B cell (primary cell): Measurements from ENCODE around the gene MYOM1. TPM values are rescaled to one million over a fixed set of nuclear protein-coding genes. Genes with fewer than 3 reads are reported as not detected.

Source experiments
- ATAC-seq: fragments of 200-7000 bp; cut with Tn5 transposase; one replicate; pipeline ENCODE4 v1.10.0; 2021; ENCODE audit warnings: low read depth, mild to moderate bottlenecking, moderate number of reproducible peaks, moderate library complexity
- CTCF ChIA-PET: fragments of 350-600 bp; sonication (Branson Sonifier 250); formaldehyde crosslinking; loops from one replicate; lab custom pipeline; 2021; ENCODE audit warnings: antibody characterized with exemption, inconsistent platforms; lab: Charles Lee
- POLR2A ChIA-PET: fragments of 350-600 bp; sonication (Branson Sonifier 250); formaldehyde crosslinking; loops from one replicate; lab custom pipeline; 2021; ENCODE audit warnings: antibody characterized with exemption; lab: Charles Lee
- DNase-seq: peaks from one replicate; pipeline ENCODE4 v3.0.0; 2013
- H2AFZ ChIP-seq: 2 replicates; pipeline ENCODE4 v1.6.1; 2012; ENCODE audit warnings: mild to moderate bottlenecking, low read depth, low read length; ENCODE audit not compliant: insufficient read depth, poor library complexity, severe bottlenecking
- H3K27ac ChIP-seq, 2 donors: 1 replicate in 1 of 2; 2 replicates in 1 of 2; pipeline ENCODE4 v1.5.1; 2012 to 2013; ENCODE audit warnings: low read length in 2 of 2, mild to moderate bottlenecking in 2 of 2, moderate library complexity in 1 of 2
- H3K27me3 ChIP-seq, 4 experiments: fragments of 200-600 bp in 1 of 4; sonication (generic) in 1 of 4; replicated peaks in 1 of 4; 1 replicate in 2 of 4; 2 replicates in 2 of 4; pipeline versions ENCODE4 v1.6.1 to v1.7.0; 2013 to 2016; ENCODE audit warnings: low read length in 3 of 4, mild to moderate bottlenecking in 2 of 4, mixed read lengths in 1 of 4, moderate library complexity in 1 of 4; ENCODE audit not compliant: insufficient read depth in 4 of 4, control insufficient read depth in 3 of 4; ENCODE audit errors: control extremely low read depth in 1 of 4
- H3K36me3 ChIP-seq, 2 experiments: replicated peaks in 1 of 2; 1 replicate in 1 of 2; 2 replicates in 1 of 2; pipeline versions ENCODE4 v1.6.1 to v1.7.1; 2013; ENCODE audit warnings: low read length in 1 of 2; ENCODE audit not compliant: insufficient read depth in 2 of 2, control insufficient read depth in 1 of 2; ENCODE audit errors: control extremely low read depth in 1 of 2, extremely low read depth in 1 of 2
- H3K4me1 ChIP-seq, 2 donors: fragments of 200-600 bp in 1 of 2; sonication (generic) in 1 of 2; 1 replicate in 1 of 2; 2 replicates in 1 of 2; pipeline versions ENCODE4 v1.5.1 to v1.6.1; 2013 to 2017; ENCODE audit warnings: low read length in 2 of 2; ENCODE audit not compliant: control insufficient read depth in 2 of 2, insufficient read depth in 2 of 2
- H3K4me2 ChIP-seq: replicated peaks from 2 replicates; pipeline ENCODE3; 2012; ENCODE audit warnings: mild to moderate bottlenecking, low read depth, low read length; ENCODE audit not compliant: poor library complexity, severe bottlenecking
- H3K4me3 ChIP-seq, 5 experiments: fragments of 200-600 bp in 1 of 5; sonication (generic) in 1 of 5; 1 replicate in 3 of 5; 2 replicates in 2 of 5; pipeline versions ENCODE4 v1.5.1 to v1.7.0; 2011 to 2016; ENCODE audit warnings: low read length in 4 of 5, mild to moderate bottlenecking in 4 of 5, low read depth in 2 of 5, control low read depth in 1 of 5, moderate library complexity in 1 of 5; ENCODE audit not compliant: insufficient read depth in 1 of 5; ENCODE audit errors: control extremely low read depth in 1 of 5, extremely low read depth in 1 of 5
- H3K79me2 ChIP-seq: fragments of 200-600 bp; sonication (generic); one replicate; pipeline ENCODE4 v1.6.0; 2016; ENCODE audit warnings: low read length; ENCODE audit not compliant: control insufficient read depth, insufficient read depth
- H3K9ac ChIP-seq: fragments of 200-600 bp; sonication (generic); 2 replicates; pipeline ENCODE4 v1.6.1; 2017; ENCODE audit warnings: mild to moderate bottlenecking, low read length, moderate library complexity
- H3K9me3 ChIP-seq, 3 donors: one replicate each; pipeline versions ENCODE4 v1.6.1 to v1.7.1; 2013; ENCODE audit warnings: low read length in 2 of 3; ENCODE audit not compliant: control insufficient read depth in 2 of 3, insufficient read depth in 1 of 3; ENCODE audit errors: control extremely low read depth in 1 of 3
- H4K20me1 ChIP-seq: 2 replicates; pipeline ENCODE4 v1.6.0; 2012; ENCODE audit warnings: mild to moderate bottlenecking, low read length; ENCODE audit not compliant: insufficient read depth, control insufficient read depth, poor library complexity, severe bottlenecking
- H3K27ac Mint-ChIP-seq: one replicate; pipeline ENCODE4 v1.8.0; 2021; ENCODE audit warnings: mixed read lengths
- H3K27me3 Mint-ChIP-seq: one replicate; pipeline ENCODE4 v1.8.0; 2021; ENCODE audit warnings: mixed read lengths
- H3K4me1 Mint-ChIP-seq: one replicate; pipeline ENCODE4 v1.8.0; 2021; ENCODE audit warnings: mixed read lengths
- H3K4me3 Mint-ChIP-seq: one replicate; pipeline ENCODE4 v1.8.0; 2021; ENCODE audit warnings: mixed read lengths
- H3K9me3 Mint-ChIP-seq: one replicate; pipeline ENCODE4 v1.8.0; 2022; ENCODE audit warnings: mixed read lengths; ENCODE audit not compliant: insufficient read depth
- EZH2 ChIP-seq: IDR thresholded peaks from 2 replicates; pipeline ENCODE4 v1.6.1; 2012; ENCODE audit warnings: borderline replicate concordance, low read depth, mild to moderate bottlenecking, moderate library complexity, low read length; ENCODE audit not compliant: insufficient read depth, poor library complexity, severe bottlenecking
- WGBS: methylation state at CpG from one replicate; pipeline ENCODE4 v1.1.5; 2013; ENCODE audit warnings: missing lambda C conversion rate; ENCODE audit not compliant: insufficient coverage; 5-methylcytosine and 5-hydroxymethylcytosine counted together
- intact Hi-C: fragments of 100-400 bp; cut with micrococcal nuclease; formaldehyde crosslinking; loops from one replicate; pipeline ENCODE4 v1.10.0; 2022
- polyA plus RNA-seq: library from polyadenylated mRNA; depleted of rRNA; stranded (reverse); fragments of >200 nt; gene quantifications from 2 replicates; pipeline ENCODE4 v1.2.3, GENCODE V29; 2012
- total RNA-seq, 2 donors: library from RNA; stranded (reverse); fragments of 120-200 nt in 1 of 2; gene quantifications; 1 replicate in 1 of 2; 2 replicates in 1 of 2; pipeline versions ENCODE4 v1.2.3 to v1.2.4, GENCODE V29; 2013 to 2022
- TF ChIP-seq, protein P1 (sequence below): fragments of 200-600 bp; IDR thresholded peaks from one replicate; pipeline ENCODE4 v1.8.0; 2022; ENCODE audit warnings: antibody characterized with exemption, mild to moderate bottlenecking

The MYOM1 gene
- total and polyA plus RNA-seq, 2 donors (not counting 1 experiment from before 2014, with no cell fraction given): 1.5 to 12.8 TPM

DNA sequence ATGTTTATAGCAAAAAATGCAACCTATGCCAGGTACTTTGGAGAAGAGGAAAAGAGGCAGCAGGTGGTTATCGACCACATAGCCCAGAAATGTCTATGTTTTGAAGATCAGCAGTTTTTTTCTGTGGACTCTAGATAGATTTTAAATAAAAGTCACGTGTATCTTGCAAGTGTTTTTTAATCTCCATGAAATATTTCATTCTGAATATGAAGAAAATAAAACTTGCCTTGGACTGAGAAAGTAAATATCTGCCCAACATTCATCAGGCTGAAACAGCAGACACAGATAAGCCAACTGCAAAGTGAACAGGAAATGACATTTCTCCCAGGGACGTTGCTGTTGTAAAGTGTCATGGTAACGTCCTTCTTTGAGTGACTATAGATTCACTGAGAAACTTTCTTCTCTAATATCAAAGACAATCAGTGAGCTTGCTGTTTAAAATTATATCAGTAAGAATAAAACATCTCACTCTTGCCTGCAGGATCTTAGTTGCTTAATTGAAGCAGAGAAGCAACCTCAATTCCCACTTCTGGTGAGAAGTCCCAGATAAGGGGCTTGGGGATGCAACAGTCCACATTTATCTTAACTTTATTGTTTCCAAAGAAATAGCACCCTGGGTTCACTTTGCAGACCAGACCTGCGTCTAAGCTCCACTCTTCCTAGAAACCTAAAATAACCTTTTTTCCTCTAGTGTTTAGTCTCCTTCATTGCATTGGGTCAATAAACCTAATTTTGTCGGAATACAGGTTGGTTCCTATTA, 6.3 kb downstream of the MYOM1 start:
- Histone ChIP-seq H2AFZ (no peak overlapping the region), H3K79me2 (no peaks in the 10 kb centered on the region), H3K9ac (no peak overlapping the region), H3K27ac (no peak overlapping the region), H3K9me3 (no peaks in the 10 kb centered on the region), H3K4me3 (no peak overlapping the region), H3K4me2 (no peak overlapping the region), H3K36me3 (no peaks in the 10 kb centered on the region), H3K27me3 (no peaks in the 10 kb centered on the region), H4K20me1 (no peaks in the 10 kb centered on the region), H3K4me1 (no peaks in the 10 kb centered on the region)
- 36% methylated on average over 3 of the region's 6 CpGs for WGBS
- ChIA-PET POLR2A (interaction anchor here (0.6 kb wide), 1 partner anchor 56 kb away, joined by 3 read pairs; no protein-coding TSS in a partner anchor), CTCF (interaction anchor here (1.0 to 1.5 kb wide), 2 partner anchors 32 kb away, joined by 3 read pairs; no protein-coding TSS in a partner anchor)
- intact Hi-C loops: no loop called here
- H3K27ac Mint-ChIP-seq: no peak overlapping the region
- ATAC-seq (no peak), DNase-seq (no peak)
- no peak for TF ChIP-seq EZH2
- TF ChIP-seq, protein P1, sequence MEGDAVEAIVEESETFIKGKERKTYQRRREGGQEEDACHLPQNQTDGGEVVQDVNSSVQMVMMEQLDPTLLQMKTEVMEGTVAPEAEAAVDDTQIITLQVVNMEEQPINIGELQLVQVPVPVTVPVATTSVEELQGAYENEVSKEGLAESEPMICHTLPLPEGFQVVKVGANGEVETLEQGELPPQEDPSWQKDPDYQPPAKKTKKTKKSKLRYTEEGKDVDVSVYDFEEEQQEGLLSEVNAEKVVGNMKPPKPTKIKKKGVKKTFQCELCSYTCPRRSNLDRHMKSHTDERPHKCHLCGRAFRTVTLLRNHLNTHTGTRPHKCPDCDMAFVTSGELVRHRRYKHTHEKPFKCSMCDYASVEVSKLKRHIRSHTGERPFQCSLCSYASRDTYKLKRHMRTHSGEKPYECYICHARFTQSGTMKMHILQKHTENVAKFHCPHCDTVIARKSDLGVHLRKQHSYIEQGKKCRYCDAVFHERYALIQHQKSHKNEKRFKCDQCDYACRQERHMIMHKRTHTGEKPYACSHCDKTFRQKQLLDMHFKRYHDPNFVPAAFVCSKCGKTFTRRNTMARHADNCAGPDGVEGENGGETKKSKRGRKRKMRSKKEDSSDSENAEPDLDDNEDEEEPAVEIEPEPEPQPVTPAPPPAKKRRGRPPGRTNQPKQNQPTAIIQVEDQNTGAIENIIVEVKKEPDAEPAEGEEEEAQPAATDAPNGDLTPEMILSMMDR: no peak
- no peaks in the 10 kb centered on the region for H3K27me3 Mint-ChIP-seq
- H3K4me1 Mint-ChIP-seq: no peaks in the 10 kb centered on the region
- no peak overlapping the region for H3K4me3 Mint-ChIP-seq
- no peaks in the 10 kb centered on the region for H3K9me3 Mint-ChIP-seq

- POLR2A ChIA-PET: no interaction called here
Measured at GRCh38 chr18:3212657-3213056, 7.1 kb downstream of the MYOM1 start.

More at GRCh38 chr18:3212657-3213056, 7.1 kb downstream of the MYOM1 start:
- Histone ChIP-seq H3K9me3 (no peaks in the 10 kb centered on the region), H3K79me2 (no peaks in the 10 kb centered on the region), H3K4me1 (no peaks in the 10 kb centered on the region), H2AFZ (no peak overlapping the region), H3K4me2 (no peak overlapping the region), H3K27ac (no peak overlapping the region), H3K27me3 (no peaks in the 10 kb centered on the region), H3K4me3 (no peak overlapping the region), H3K9ac (no peak overlapping the region), H3K36me3 (no peaks in the 10 kb centered on the region), H4K20me1 (no peaks in the 10 kb centered on the region)
- 100% methylated on average over 2 of the region's 4 CpGs for WGBS
- no peak for TF ChIP-seq EZH2
- TF ChIP-seq, protein P1: no peak
- Mint-ChIP-seq H3K9me3 (no peaks in the 10 kb centered on the region), H3K4me3 (no peak overlapping the region), H3K27ac (no peak overlapping the region), H3K4me1 (no peaks in the 10 kb centered on the region), H3K27me3 (no peaks in the 10 kb centered on the region)
- CTCF ChIA-PET: interaction anchor here (1.0 to 1.5 kb wide), 2 partner anchors 31 to 33 kb away, joined by 3 read pairs; no protein-coding TSS in a partner anchor
- DNase-seq (no peak), ATAC-seq (no peak)
- intact Hi-C loops: no loop called here
